ENCODE data around the gene CEBPG. TPM values are rescaled to one million over a fixed set of nuclear protein-coding genes. Genes with fewer than 3 reads are reported as not detected.

CEBPG gene
- total and polyA plus RNA-seq, 12 donors, result 10.4 to 22.2 (median 14.3) TPM

- intact Hi-C loops (cut with DNase I), result loop anchor here in 2 of 10 donors (5.0 kb wide), 2 partner anchors 78 to 408 kb away; no protein-coding TSS in a partner anchor
- Histone ChIP-seq H3K27me3 (peaks cover 0 to 13% (median 7%) of the 10 kb centered on the region in 7 donors), H3K4me3 (no peak overlapping the region), H3K9me3 (peaks cover 0 to 20% (median 10%) of the 10 kb centered on the region in 11 donors), H3K36me3 (no peaks in the 10 kb centered on the region), H3K4me1 (peaks cover 0 to 27% (median 0%) of the 10 kb centered on the region in 9 donors), H3K27ac (no peak overlapping the region)
- no peak for TF ChIP-seq CTCF (IDR thresholded peaks at IDR 0.05)
- 68 to 78% methylated on average over 4 of the region's 4 CpGs for WGBS, 2 donors
- no peak for ATAC-seq
- no peak for DNase-seq
Measured at GRCh38 chr19:33329736-33330135, 43.8 kb upstream of the CEBPG start.

GRCh38 chr19:33332248-33332647, 41.3 kb upstream of the CEBPG start:
- DNase-seq, result no peak
- intact Hi-C loops (cut with DNase I), result loop anchor here in 2 of 10 donors (5.0 kb wide), 2 partner anchors 75 to 405 kb away; no protein-coding TSS in a partner anchor

GRCh38 chr19:33333151-33333550, 40.4 kb upstream of the CEBPG start:
- Histone ChIP-seq H3K4me1 (peaks cover 0 to 27% (median 0%) of the 10 kb centered on the region in 9 donors), H3K4me3 (no peak overlapping the region), H3K36me3 (no peaks in the 10 kb centered on the region), H3K27me3 (peaks cover 0 to 13% (median 7%) of the 10 kb centered on the region in 7 donors), H3K27ac (no peak overlapping the region), H3K9me3 (peaks cover 0 to 2% (median 0%) of the 10 kb centered on the region in 11 donors)
- intact Hi-C loops (cut with DNase I), result loop anchor here in 2 of 10 donors (5.0 kb wide), 2 partner anchors 74 to 404 kb away; no protein-coding TSS in a partner anchor
- no peak for TF ChIP-seq CTCF (IDR thresholded peaks at IDR 0.05)
- 90 to 96% methylated on average over 4 of the region's 4 CpGs for WGBS, 2 donors
- DNase-seq, result no peak
- no peak for ATAC-seq

More at GRCh38 chr19:33332248-33332647, 41.3 kb upstream of the CEBPG start:
- H3K36me3 ChIP-seq, result no peaks in the 10 kb centered on the region
- H3K27ac ChIP-seq, result peak overlapping the region in 1 of 10 donors; percentile 10
- no peak for TF ChIP-seq CTCF (IDR thresholded peaks at IDR 0.05)
- peaks cover 0 to 13% (median 7%) of the 10 kb centered on the region in 7 donors for H3K27me3 ChIP-seq
- peaks cover 0 to 2% (median 0%) of the 10 kb centered on the region in 11 donors for H3K9me3 ChIP-seq
- H3K4me1 ChIP-seq, result peaks cover 0 to 27% (median 0%) of the 10 kb centered on the region in 9 donors
- WGBS, 2 donors, result 73 to 88% methylated on average over 5 of the region's 5 CpGs
- ATAC-seq, result peak in 5 of 8 donors; percentile 42 to 64 (median 55)
- H3K4me3 ChIP-seq, result no peak overlapping the region

- 72 to 82% methylated on average over 3 of the region's 3 CpGs for WGBS, 2 donors
Measured at GRCh38 chr19:33333642-33334041, 39.9 kb upstream of the CEBPG start.

More at GRCh38 chr19:33333642-33334041, 39.9 kb upstream of the CEBPG start:
- Histone ChIP-seq H3K4me3 (no peak overlapping the region), H3K4me1 (peaks cover 0 to 27% (median 0%) of the 10 kb centered on the region in 9 donors), H3K27ac (no peak overlapping the region), H3K9me3 (peaks cover 0 to 2% (median 0%) of the 10 kb centered on the region in 11 donors), H3K27me3 (peaks cover 0 to 12% (median 5%) of the 10 kb centered on the region in 7 donors), H3K36me3 (no peaks in the 10 kb centered on the region)
- ATAC-seq, result no peak
- TF ChIP-seq CTCF (IDR thresholded peaks at IDR 0.05), result peak in 2 of 9 donors; percentile 10 to 32
- intact Hi-C loops (cut with DNase I), result loop anchor here in 2 of 10 donors (5.0 kb wide), 2 partner anchors 74 to 404 kb away; no protein-coding TSS in a partner anchor
- no peak for DNase-seq
